GM18511 (cell line): ENCODE results near the gene ADAMTS13.

ENCODE experiments used
- ATAC-seq: cut with Tn5 transposase; IDR thresholded peaks from one replicate; pipeline ENCODE4 v1.9.1; 2021; ENCODE audit warnings: mild to moderate bottlenecking, moderate library complexity; ENCODE audit not compliant: unreplicated experiment

ADAMTS13 gene

DNA sequence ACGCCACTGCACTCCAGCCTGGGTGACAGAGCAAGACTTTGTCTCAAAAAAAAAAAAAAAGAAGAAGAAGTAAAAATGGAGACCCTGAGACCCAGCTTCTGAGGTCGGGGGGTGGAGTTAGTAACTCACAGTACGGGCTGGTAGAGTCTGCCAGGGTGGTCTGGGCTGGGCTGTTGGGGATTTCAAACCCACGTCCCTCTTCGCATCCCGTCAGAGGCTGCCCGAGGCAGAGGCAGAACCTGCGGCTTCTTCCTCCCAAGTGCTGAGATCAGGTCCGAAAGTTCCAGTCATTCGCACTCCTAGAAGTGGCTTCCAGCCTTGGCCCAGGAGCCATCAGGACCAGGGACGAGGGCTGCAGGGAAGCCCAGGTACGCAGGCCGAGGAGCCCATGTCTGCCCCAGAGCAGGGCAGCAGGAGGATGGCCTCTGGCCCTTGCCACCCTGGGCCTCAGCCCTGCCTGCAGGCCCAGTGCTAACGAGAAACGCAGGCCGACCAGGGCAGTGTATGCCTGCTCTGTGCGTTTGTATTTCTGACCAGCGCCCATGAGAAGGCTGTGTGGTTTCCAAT lies 66.6 kb downstream of the ADAMTS13 start:
- ATAC-seq: no peak

GRCh38 chr9:133489253-133490190 lies 67.4 kb downstream of the ADAMTS13 start:
- ATAC-seq: no peak

DNA sequence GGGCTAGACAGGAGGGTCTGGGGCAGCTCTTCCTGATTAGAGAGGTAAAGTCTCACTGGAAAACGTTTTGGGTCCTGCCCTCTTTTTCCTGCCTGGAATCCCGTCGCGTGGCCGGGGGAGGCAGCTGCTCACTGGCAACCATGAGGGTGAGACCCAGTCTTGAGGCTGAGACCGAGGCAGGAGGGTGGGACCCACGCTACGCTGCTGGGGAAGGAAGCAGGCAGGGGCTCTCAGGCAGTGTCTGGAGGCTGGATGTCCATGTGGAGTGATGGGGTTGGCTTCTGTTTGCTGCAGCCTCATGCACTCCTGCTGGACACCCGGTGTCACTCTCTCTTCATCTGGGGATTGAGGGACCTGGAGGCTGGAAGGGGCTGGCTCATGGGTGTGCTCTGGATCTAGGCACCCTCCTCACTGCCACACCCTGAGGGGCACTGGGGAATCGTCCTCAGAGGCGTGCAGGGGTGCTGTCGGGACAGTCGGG lies 68.1 kb downstream of the ADAMTS13 start:
- ATAC-seq: no peak

GRCh38 chr9:133490865-133491655 lies 68.9 kb downstream of the ADAMTS13 start:
- ATAC-seq: no peak

GRCh38 chr9:133491656-133491925 lies 69.4 kb downstream of the ADAMTS13 start:
- ATAC-seq: no peak

GRCh38 chr9:133492061-133493021 lies 70.2 kb downstream of the ADAMTS13 start:
- no peak for ATAC-seq

GRCh38 chr9:133493428-133493827 lies 71.3 kb downstream of the ADAMTS13 start:
- no peak for ATAC-seq

DNA sequence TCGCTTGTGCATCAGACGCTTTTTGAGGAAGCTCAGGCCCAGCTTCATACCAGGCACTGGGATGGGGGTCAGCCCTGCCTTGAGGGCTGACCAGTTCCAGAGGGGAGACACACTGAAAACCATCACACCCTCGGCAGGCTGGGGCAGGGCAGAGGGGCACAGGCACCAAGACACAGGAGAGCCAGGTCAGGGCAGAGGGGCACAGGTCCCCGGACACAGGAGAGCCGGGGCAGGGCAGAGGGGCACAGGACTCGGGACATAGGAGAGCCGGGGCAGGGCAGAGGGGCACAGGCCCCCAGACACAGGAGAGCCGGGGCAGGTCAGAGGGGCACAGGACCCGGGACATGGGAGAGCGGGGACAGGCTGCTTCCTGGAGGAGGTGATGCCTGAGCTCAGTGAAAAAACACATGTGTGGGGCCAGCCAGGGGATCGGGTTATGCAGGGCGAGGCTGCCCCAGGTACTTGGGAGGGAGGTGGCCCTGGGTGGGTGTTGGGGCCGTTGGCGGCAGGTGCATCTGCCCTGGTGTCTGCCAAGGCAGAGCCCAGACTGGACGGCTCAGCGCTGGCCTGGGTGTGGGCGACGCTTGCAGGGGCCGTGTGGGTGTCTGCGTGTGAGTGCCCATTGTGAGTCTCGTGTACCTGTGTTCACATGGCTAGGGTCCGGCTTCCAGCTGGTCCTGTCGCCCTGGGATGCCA lies 71.8 kb downstream of the ADAMTS13 start:
- no peak for ATAC-seq

DNA sequence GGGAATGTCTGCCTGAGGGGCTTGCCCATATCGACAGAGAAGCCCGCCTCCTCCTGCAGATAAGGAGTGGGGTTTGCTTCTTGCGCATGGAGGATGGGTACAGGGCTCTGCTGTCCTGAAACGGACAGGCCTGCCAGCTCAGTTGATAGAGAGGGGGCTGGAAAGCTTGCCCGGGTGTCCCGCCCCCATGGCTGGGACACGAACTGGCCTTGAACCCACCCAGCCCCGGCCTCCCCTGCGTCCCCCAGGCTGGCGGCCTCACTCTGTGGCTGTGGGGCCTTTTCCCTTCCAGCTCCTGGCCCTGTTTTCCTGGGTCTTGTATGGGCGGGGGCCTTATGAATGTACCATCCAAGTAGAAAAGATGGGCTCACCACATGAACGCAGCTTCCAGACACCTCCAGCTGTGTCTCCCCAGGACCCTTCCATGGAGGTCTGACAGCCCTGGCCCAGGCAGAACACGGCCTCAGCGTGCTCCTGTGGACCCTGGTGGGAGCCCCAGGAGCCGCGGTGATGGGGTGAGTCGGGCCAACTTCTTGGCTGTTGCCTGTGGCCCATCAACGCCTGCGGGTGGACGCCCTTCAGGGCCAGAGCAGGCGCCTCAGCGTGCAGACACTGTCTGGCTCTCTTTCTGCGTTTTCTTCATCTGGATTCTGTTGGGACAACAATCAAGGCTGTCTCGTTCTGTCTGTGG lies 72.6 kb downstream of the ADAMTS13 start:
- no peak for ATAC-seq

DNA sequence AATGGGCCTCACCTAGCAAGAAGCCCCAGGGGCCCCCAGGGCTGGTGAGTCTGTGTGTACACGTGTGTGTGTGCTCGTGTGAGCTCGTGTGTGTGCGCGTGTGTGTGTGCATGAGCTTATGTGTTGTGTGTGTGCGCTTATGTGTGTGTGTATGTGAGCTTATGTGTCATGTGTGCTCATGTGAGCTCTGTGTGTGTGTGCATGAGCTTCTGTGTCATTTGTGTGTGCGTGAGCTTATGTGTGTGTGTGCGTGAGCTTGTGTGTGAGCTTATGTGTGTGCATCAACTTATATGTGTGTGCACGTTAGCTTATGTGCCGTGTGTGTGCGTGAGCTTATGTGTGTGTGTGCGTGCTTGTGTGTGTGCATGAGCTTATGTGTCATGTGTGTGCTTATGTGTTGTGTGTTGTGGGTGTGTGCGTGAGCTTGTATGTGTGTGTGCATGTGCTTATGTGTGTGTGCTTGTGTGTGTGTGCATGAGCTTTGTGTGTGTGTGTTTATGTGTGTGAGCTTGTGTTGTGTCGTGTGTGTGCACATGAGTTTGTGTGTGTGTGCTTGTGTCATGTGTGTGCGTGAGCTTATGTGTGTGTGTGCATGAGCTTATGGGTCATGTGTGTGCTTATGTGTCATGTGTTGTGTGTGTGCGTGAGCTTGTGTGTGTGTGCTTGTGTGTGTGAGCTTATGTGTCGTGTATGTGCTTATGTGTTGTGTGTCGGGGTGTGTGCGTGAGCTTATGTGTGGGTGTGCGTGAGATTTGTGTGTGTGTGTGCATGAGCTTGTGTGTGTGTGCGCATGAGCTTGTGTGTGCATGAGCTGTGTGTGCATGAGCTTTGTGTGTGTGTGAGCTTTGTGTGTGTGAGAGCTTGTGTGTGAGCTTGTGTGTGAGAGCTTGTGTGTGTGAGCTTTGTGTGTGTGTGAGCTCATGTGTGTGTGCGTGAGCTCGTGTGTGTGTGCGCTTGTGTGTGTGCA lies 73.4 kb downstream of the ADAMTS13 start:
- ATAC-seq: no peak

DNA sequence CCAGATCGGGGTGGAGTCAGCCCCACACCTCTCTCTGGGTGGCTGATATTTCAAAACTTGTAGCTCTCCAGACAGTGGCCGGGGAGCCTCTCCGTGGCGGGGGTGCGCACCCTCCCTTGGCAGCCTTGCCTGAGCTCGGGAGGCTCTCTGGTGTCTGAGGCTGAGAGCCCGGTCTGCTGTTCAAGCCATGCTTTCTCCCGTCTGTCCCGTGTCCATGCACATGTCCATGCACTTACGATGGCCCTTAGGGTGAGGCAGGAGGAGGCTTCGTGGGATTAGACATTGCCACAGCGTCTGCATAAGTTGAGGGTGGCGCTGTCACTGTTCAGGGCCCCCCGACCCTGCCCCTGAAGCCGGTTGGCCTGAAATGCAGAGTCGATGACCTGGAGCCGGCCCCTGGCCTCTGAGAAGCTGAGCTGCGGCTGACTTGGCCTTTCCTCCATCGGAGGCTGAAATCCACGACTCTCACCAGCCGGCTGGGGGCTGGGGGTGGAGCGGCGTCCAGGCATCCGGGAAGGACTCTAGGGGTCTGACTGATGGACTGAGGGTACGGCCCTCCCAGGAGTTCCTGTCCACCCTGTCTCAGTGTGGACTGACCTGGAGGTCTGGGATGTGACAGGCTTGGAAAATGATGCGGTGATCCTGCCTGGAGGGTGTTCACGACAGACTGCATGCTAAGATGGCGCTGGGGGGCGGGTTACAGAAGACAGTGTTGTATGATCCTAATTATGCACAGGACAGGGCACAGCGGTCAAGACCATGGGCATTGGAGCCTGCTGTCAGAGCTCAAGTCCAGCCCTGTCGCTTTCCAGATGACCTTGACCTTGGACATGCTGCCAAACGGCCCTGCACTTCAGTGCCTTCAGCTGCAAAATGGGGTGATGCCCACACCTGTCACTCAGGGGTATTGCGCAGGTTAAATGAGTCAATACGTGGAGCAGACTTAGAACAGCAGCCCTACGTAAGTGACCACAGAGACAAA lies 75.0 kb downstream of the ADAMTS13 start:
- ATAC-seq: no peak

- ATAC-seq: no peak
Measured at GRCh38 chr9:133499132-133499891, 77.1 kb downstream of the ADAMTS13 start.

- ATAC-seq: no peak
Measured at GRCh38 chr9:133499892-133500270, 77.7 kb downstream of the ADAMTS13 start.

GRCh38 chr9:133502112-133502511 lies 79.9 kb downstream of the ADAMTS13 start:
- no peak for ATAC-seq

- ATAC-seq: no peak
Measured at GRCh38 chr9:133505186-133505830, 83.1 kb downstream of the ADAMTS13 start.
